Motor neuron (in vitro differentiated cells): Measurements from ENCODE around the gene TTC19. TPM values are rescaled to one million over a fixed set of nuclear protein-coding genes. Genes with fewer than 3 reads are reported as not detected.
"Not testable (repeated sequence)": the region's sequence is repeated elsewhere in the genome, so short reads cannot be mapped to it uniquely, and the experiment has no call there.

Experiments used
- ATAC-seq, 8 experiments: fragments of 200-7000 bp; cut with Tn5 transposase; replicated peaks in 6 of 8; 2 replicates each; pipeline ENCODE4 v1.8.0; 2021; ENCODE audit warnings: mild to moderate bottlenecking in 8 of 8, moderate library complexity in 8 of 8
- H3K27ac ChIP-seq, 2 donors: fragments of 250-450 bp; sonication (Bioruptor Pico); 2 replicates each; pipeline ENCODE4 v1.9.0; 2021; ENCODE audit warnings: antibody characterized with exemption in 2 of 2, mild to moderate bottlenecking in 2 of 2, moderate library complexity in 1 of 2
- H3K4me1 ChIP-seq, 2 donors: fragments of 250-450 bp; sonication (Bioruptor Pico); replicated peaks in 1 of 2; 2 replicates each; pipeline ENCODE4 v1.6.1; 2021; ENCODE audit warnings: antibody characterized with exemption in 2 of 2, mild to moderate bottlenecking in 2 of 2, moderate library complexity in 1 of 2
- H3K4me3 ChIP-seq, 5 donors: fragments of 250-450 bp; sonication (Bioruptor Pico); 2 replicates each; pipeline ENCODE4 v1.9.0; 2021; ENCODE audit warnings: antibody characterized with exemption in 5 of 5, mild to moderate bottlenecking in 5 of 5, moderate library complexity in 4 of 5
- WGBS, 10 experiments: fragments of 450-650 bp; shearing (Covaris generic); methylation state at CpG; one replicate each; pipeline ENCODE4 v1.0.0; 2022; 5-methylcytosine and 5-hydroxymethylcytosine counted together
- in situ Hi-C, 9 experiments: fragments of 400-800 bp; cut with MboI; loops; one replicate each; pipeline ENCODE4 v1.15.0; 2021; ENCODE audit warnings: low sequenced_read_pairs in 9 of 9, low pct_unique_long_range_greater_than_20kb in 2 of 9; ENCODE audit not compliant: unreplicated experiment in 9 of 9
- total RNA-seq, 8 experiments: library from RNA; unstranded; fragments of 300-600 nt; gene quantifications; 2 replicates each; pipeline versions ENCODE4 v1.2.3 to v1.2.4, GENCODE V29; 2022

TTC19 gene
- total RNA-seq, 8 experiments from 2014 or later: 27.7 to 68.4 (median 38.8) TPM

GRCh38 chr17:16052486-16052885 is 52.9 kb downstream of the TTC19 start:
- WGBS, 10 experiments: 20 to 100% (median 100%) methylated on average over 1 of the region's 1 CpG; no CpG with 5 or more reads in 3 of the 10 experiments
- peak in 2 of 8 experiments; percentile 51 to 87 for ATAC-seq
- Histone ChIP-seq H3K27ac (no peak overlapping the region), H3K4me1 (no peaks in the 10 kb centered on the region), H3K4me3 (no peak overlapping the region)
- in situ Hi-C loops: no loop called here

GRCh38 chr17:16055139-16055538 is 55.5 kb downstream of the TTC19 start:
- WGBS, 10 experiments: 60 to 92% (median 75%) methylated on average over 3 to 4 of the region's 4 CpGs; no CpG with 5 or more reads in 5 of the 10 experiments
- H3K4me1 ChIP-seq, H3K27ac ChIP-seq, ATAC-seq, H3K4me3 ChIP-seq, in situ Hi-C loops: not testable (repeated sequence)

GRCh38 chr17:16061631-16062030 is 62.0 kb downstream of the TTC19 start:
- WGBS, 10 experiments: 100% methylated on average over 2 of the region's 2 CpGs; no CpG with 5 or more reads in 8 of the 10 experiments
- in situ Hi-C loops: no loop called here
- H3K4me3 ChIP-seq: no peak overlapping the region
- no peaks in the 10 kb centered on the region for H3K4me1 ChIP-seq
- no peak overlapping the region for H3K27ac ChIP-seq
- no peak for ATAC-seq

GRCh38 chr17:16066125-16066524 is 66.5 kb downstream of the TTC19 start:
- no peak for ATAC-seq
- WGBS, 10 experiments: 87 to 100% (median 94%) methylated on average over 2 to 4 of the region's 4 CpGs; no CpG with 5 or more reads in 1 of the 10 experiments
- in situ Hi-C loops: no loop called here

GRCh38 chr17:16068323-16068722 is 68.7 kb downstream of the TTC19 start:
- H3K4me3 ChIP-seq: no peak overlapping the region
- H3K4me1 ChIP-seq: no peaks in the 10 kb centered on the region
- H3K27ac ChIP-seq: no peak overlapping the region
- ATAC-seq: no peak
- in situ Hi-C loops: no loop called here

More at GRCh38 chr17:16066125-16066524, 66.5 kb downstream of the TTC19 start:
- Histone ChIP-seq H3K27ac (no peak overlapping the region), H3K4me3 (no peak overlapping the region), H3K4me1 (no peaks in the 10 kb centered on the region)

- H3K4me3 ChIP-seq: no peak overlapping the region
- in situ Hi-C loops: no loop called here
- no peak for ATAC-seq
- no peaks in the 10 kb centered on the region for H3K4me1 ChIP-seq
- 33 to 100% (median 86%) methylated on average over 1 of the region's 1 CpG; no CpG with 5 or more reads in 4 of the 10 experiments for WGBS, 10 experiments
- H3K27ac ChIP-seq: no peak overlapping the region
Measured at GRCh38 chr17:16072031-16072430, 72.4 kb downstream of the TTC19 start.

- ATAC-seq: no peak
- Histone ChIP-seq H3K4me1 (no peaks in the 10 kb centered on the region), H3K4me3 (no peak overlapping the region), H3K27ac (no peak overlapping the region)
- 80 to 100% (median 96%) methylated on average over 4 of the region's 4 CpGs for WGBS, 10 experiments
- in situ Hi-C loops: no loop called here
Measured at GRCh38 chr17:16073845-16074244, 74.2 kb downstream of the TTC19 start.

GRCh38 chr17:16074423-16074822 is 74.8 kb downstream of the TTC19 start:
- in situ Hi-C loops: no loop called here
- Histone ChIP-seq H3K4me3 (no peak overlapping the region), H3K4me1 (no peaks in the 10 kb centered on the region), H3K27ac (no peak overlapping the region)
- WGBS, 10 experiments: 65 to 100% (median 98%) methylated on average over 1 to 3 of the region's 3 CpGs; no CpG with 5 or more reads in 2 of the 10 experiments
- ATAC-seq: no peak

GRCh38 chr17:16075949-16076348 is 76.3 kb downstream of the TTC19 start:
- Histone ChIP-seq H3K4me3 (no peak overlapping the region), H3K27ac (no peak overlapping the region), H3K4me1 (no peaks in the 10 kb centered on the region)
- no peak for ATAC-seq
- WGBS, 10 experiments: 82 to 100% (median 95%) methylated on average over 1 to 5 of the region's 5 CpGs
- in situ Hi-C loops: no loop called here

Other genes with a start within 250 kb of the TTC19 start
- 10 to 100 TPM in 4 of 8 experiments, 1 to 10 TPM in 4; 1.1 to 90.9 (median 6.7) TPM for gene ADORA2B, start 54.7 kb upstream of the TTC19 start, total RNA-seq
- 10 to 100 TPM; 11.0 to 33.1 (median 22.4) TPM for gene ZSWIM7, start 120 bp upstream of the TTC19 start, total RNA-seq
- 100 to 1,000 TPM in 2 of 8 experiments, 10 to 100 TPM in 6; 35.3 to 132 (median 64.3) TPM for gene NCOR1, start 215.7 kb downstream of the TTC19 start, total RNA-seq
- 10 to 100 TPM; 14.3 to 59.9 (median 31.6) TPM for gene PIGL, start 217.4 kb downstream of the TTC19 start, total RNA-seq